Stimulated activated naive B cell treated with anti-CD40 and anti-IgM and Interleukin-4, amounts not matched to agents 10 μg/mL and 1 μg/mL and 100 μg/mL, for 72 hours (primary cell): ENCODE measurements around the gene KIF5A.
"Not testable (repeated sequence)": the region's sequence is repeated elsewhere in the genome, so short reads cannot be mapped to it uniquely, and the experiment has no call there.

Source experiments
- ATAC-seq, 2 donors: fragments of 150-1000 bp; cut with Tn5 transposase; replicated peaks; 2 replicates each; pipeline ENCODE4 v1.10.0; 2021; ENCODE audit warnings: moderate library complexity in 1 of 2
- DNase-seq: peaks from one replicate; pipeline ENCODE4 v3.0.0; 2021
- H3K27ac Mint-ChIP-seq: one replicate; pipeline ENCODE4 v1.8.0; 2022; ENCODE audit warnings: mild to moderate bottlenecking, mixed read lengths
- H3K27me3 Mint-ChIP-seq, 2 donors: one replicate each; pipeline ENCODE4 v1.8.0; 2022; ENCODE audit warnings: mixed read lengths in 2 of 2
- H3K36me3 Mint-ChIP-seq, 2 donors: one replicate each; pipeline ENCODE4 v1.8.0; 2022; ENCODE audit warnings: mixed read lengths in 2 of 2, mild to moderate bottlenecking in 1 of 2
- H3K4me1 Mint-ChIP-seq, 2 donors: one replicate each; pipeline ENCODE4 v1.8.0; 2022; ENCODE audit warnings: mixed read lengths in 2 of 2, mild to moderate bottlenecking in 1 of 2
- H3K4me3 Mint-ChIP-seq, 2 donors: one replicate each; pipeline ENCODE4 v1.8.0; 2022; ENCODE audit warnings: mild to moderate bottlenecking in 2 of 2, mixed read lengths in 2 of 2, moderate library complexity in 1 of 2
- H3K9me3 Mint-ChIP-seq, 2 donors: one replicate each; pipeline ENCODE4 v1.8.0; 2022; ENCODE audit warnings: mixed read lengths in 2 of 2, mild to moderate bottlenecking in 1 of 2

KIF5A gene

DNA sequence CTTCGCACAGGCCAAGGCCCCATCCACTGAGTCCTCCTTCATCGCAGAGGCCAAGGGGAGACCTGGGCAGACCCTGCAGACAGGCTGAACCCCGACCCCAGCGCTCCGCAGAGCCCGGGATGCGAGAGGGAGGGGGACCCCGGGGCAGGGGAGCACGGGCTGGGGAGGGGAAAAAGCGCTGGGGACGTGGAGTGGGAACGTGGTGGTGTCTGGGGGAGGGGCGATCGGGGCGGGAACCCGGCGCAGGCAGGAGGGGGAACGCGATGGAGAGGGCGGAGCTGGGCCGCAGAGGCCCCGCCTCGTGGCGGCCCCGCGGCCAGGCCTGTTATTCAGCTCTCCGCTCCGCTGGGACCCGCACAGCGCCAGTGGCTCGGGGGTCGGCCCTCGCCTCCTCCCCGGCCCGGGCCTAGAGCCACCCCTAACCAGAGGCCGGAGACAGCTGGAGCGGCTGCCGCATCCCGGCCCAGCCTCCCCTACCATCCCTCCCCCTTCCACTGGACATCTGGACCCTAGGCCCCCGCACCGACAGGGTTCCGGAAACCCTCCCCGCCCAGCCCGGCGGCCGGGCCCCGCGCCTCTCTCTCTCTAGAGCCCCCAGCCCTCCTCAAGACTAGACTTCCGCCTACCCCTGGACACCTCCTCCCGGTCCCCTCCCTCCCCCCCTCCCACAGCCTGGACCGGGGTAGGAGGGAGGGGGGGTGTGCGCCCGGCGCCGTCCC is 61.4 kb downstream of the KIF5A start, which contains the start of gene ARHGEF25:
ARHGEF25 (plus strand) TSS at position 328 of the 719 bp plus-strand sequence. CDS start 460 bp downstream, outside the sequence.
- H3K27ac Mint-ChIP-seq: peak within 1 kb of the TSS; percentile 56
- ATAC-seq (peak; percentile 28 to 38), DNase-seq (no peak)
- H3K4me3 Mint-ChIP-seq: peak within 1 kb of the TSS; percentile 76 to 81
- H3K27me3 Mint-ChIP-seq: peaks cover 61 to 65% of the 10 kb centered on the region in 2 donors
- H3K36me3 Mint-ChIP-seq: no peaks in the 10 kb centered on the region
- H3K9me3 Mint-ChIP-seq: no peaks in the 10 kb centered on the region
- H3K4me1 Mint-ChIP-seq: peaks cover 29 to 48% of the 10 kb centered on the region in 2 donors

DNA sequence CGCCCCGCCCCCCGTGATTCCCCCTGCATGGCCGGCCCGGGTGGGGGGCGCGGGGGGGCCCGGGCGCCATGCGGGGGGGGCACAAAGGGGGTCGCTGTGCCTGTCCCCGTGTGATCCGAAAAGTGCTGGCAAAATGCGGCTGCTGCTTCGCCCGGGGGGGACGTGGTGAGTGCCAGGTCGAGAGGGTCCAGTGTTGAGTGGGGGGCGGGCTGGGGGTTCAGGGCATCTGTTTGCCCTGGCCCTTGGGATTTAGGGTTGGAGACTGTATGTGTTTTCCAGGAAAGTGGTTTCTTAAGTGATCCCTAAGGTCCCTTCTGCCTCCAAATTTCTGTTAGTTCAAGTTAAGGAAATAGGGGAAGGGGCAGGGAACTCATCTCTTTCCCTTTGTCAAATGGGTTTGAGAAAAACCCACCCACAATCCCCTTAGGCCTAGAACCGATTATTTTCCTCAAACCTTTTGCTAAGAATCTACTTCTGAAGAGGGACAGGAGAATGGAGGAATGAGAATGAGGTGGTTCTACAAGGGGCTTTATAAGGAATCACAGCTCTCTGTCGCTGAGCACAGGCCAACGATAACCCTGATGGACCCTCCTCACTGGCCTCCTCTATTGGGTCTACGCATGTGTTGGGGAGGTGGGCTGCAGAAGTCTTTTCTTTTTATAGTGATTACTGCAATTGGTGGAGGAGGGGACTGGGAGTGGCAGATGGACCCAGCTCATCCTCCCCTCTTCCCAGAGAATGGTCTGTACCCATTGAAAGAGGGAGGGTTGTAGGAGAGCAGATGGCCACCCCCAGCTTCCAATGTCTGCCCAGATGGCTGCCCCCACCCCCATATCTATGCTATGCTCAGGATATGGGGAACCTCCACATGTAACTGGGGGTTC is 62.2 kb downstream of the KIF5A start:
- Mint-ChIP-seq H3K4me1 (peaks cover 29 to 48% of the 10 kb centered on the region in 2 donors), H3K27me3 (peaks cover 64 to 67% of the 10 kb centered on the region in 2 donors), H3K4me3 (peak overlapping the region in 1 of 2 donors; percentile 36), H3K9me3 (no peaks in the 10 kb centered on the region), H3K27ac (no peak overlapping the region), H3K36me3 (no peaks in the 10 kb centered on the region)
- ATAC-seq (no peak), DNase-seq (no peak)

DNA sequence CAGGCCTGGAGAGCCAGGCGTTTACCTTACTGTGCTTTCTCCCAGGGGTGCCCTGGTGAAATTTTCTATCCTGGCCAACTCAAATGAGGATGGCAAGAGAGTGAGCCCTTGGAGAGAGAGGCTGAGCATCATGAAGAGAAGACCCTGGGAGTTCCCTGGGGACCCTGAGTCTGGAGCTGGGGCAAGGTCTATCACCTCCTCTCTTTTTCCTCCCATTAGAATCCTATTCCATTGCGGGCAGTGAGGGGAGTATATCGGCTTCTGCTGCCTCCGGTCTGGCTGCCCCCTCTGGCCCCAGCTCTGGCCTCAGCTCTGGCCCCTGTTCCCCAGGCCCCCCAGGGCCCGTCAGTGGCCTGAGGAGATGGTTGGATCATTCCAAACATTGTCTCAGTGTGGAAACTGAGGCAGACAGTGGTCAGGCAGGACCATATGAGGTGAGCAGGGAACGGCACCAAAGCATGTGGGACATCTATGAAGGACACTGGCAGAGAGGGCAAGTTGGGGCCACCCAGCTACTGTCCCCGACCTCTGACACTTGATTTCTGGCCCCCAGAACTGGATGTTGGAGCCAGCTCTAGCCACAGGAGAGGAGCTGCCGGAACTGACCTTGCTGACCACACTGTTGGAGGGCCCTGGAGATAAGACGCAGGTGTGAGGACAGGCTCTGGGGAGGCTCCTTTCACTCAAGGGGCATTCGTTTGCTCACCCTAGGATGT is 63.0 kb downstream of the KIF5A start:
- H3K36me3 Mint-ChIP-seq: no peaks in the 10 kb centered on the region

DNA sequence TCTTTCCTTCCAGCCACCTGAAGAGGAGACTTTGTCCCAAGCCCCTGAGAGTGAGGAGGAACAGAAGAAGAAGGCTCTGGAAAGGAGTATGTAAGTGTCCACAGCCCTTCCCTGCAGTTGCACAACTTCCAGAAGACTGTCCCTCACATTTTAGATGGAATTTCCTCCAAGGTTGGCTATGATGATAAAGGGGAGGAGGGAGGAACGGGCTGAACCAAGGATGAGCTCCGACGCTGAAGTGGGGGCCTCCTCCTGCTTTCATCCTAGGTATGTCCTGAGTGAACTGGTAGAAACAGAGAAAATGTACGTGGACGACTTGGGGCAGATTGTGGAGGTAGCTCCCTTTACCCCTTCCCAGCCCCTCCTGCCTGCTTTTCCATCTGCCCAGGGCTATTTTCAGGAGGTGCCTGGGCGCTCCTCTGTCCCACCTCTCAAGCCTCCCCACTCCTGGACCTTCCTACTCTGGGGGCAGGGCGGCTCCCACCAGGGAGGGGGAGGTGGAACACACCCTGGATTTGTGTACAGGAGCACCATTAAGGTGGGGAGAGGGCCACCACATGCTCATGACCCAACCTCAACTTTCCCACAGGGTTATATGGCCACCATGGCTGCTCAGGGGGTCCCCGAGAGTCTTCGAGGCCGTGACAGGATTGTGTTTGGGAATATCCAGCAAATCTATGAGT is 63.7 kb downstream of the KIF5A start:
- Mint-ChIP-seq H3K4me1 (peaks cover 29 to 48% of the 10 kb centered on the region in 2 donors), H3K27ac (no peak overlapping the region), H3K27me3 (peaks cover 74 to 78% of the 10 kb centered on the region in 2 donors), H3K36me3 (no peaks in the 10 kb centered on the region), H3K4me3 (no peak overlapping the region), H3K9me3 (no peaks in the 10 kb centered on the region)
- ATAC-seq (no peak), DNase-seq (no peak)

More for the DNA sequence above, 63.0 kb downstream of the KIF5A start:
- Mint-ChIP-seq H3K9me3 (no peaks in the 10 kb centered on the region), H3K4me1 (peaks cover 29 to 48% of the 10 kb centered on the region in 2 donors), H3K27ac (no peak overlapping the region), H3K27me3 (peaks cover 72 to 75% of the 10 kb centered on the region in 2 donors), H3K4me3 (no peak overlapping the region)
- ATAC-seq (no peak), DNase-seq (no peak)

DNA sequence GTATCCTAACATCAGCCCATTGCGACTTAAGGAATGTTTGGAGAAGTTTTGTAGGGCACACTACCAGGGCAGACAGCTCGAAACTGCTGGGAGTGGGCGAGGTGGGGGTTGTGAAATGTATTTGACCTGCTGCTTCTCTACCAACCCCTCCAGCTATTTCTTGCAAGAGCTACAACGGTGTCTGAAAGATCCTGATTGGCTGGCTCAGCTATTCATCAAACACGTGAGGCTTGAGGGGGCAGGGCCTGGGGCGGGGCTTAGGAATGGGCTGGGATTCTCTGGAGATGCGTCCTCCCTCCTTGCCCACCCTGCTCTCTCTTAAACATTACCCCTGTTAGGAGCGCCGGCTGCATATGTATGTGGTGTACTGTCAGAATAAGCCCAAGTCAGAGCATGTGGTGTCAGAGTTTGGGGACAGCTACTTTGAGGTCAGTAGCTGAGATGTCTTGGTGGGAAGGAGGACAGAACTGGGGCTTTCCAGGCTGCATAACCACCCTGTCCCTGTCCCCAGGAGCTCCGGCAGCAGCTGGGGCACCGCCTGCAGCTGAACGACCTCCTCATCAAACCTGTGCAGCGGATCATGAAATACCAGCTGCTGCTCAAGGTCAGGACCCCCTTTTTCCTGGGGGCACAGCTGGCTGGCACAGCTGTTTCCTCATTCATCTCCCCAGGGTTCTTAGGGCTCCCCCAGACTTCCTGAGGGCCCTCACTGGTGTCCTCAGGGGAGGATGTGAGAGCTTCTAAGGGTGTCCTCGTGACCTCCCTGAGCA is 64.5 kb downstream of the KIF5A start:
- Mint-ChIP-seq H3K4me3 (peak overlapping the region in 1 of 2 donors; percentile 39), H3K27ac (peak overlapping the region; percentile 47), H3K36me3 (no peaks in the 10 kb centered on the region), H3K27me3 (peaks cover 73 to 78% of the 10 kb centered on the region in 2 donors), H3K9me3 (no peaks in the 10 kb centered on the region), H3K4me1 (peaks cover 32 to 55% of the 10 kb centered on the region in 2 donors)
- DNase-seq (peak; percentile 51), ATAC-seq (peak; percentile 78 to 81)

DNA sequence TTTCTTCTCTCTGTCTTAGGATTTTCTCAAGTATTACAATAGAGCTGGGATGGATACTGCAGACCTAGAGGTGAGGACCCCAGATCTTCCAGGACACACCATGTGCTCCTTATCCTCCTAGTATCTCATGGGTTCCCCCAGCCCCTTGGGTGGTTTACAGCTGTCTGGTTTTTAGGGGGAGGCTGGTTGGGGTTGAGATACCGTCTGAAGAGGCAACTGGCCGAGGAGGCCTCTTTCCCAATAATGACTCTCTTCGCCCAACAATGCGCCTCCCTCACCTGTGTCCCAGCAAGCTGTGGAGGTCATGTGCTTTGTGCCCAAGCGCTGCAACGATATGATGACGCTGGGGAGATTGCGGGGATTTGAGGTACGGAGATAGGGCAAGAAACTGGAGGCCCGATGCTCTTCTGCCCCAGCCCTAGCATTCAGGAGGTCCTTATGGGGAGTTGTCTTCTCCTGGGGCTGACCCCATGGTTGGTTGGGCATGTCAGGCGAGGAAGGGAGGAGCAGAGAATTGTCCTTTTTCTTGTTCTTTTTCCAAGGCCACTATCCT is 65.2 kb downstream of the KIF5A start:
- Mint-ChIP-seq H3K4me1 (peaks cover 32 to 59% of the 10 kb centered on the region in 2 donors), H3K27me3 (peaks cover 68 to 78% of the 10 kb centered on the region in 2 donors), H3K36me3 (no peaks in the 10 kb centered on the region), H3K9me3 (no peaks in the 10 kb centered on the region), H3K4me3 (peak overlapping the region; percentile 25 to 34), H3K27ac (peak overlapping the region; percentile 47)
- DNase-seq (no peak), ATAC-seq (peak; percentile 4 to 8)

DNA sequence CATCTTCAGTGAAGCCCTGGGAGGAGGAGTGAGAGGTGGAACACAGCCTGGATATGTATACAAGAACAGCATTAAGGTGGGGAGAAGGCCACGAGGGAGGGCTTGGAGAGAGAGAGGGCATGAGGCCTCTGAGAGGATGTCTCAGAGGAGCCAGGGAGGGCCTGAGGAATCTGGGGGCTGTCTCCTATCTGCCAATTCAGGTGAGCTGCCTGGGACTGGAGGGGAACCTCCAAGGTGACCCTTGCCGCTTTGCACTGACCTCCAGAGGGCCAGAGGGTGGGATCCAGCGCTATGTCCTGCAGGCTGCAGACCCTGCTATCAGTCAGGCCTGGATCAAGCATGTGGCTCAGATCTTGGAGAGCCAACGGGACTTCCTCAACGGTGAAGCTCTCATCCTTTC is 65.8 kb downstream of the KIF5A start:
- no peak for DNase-seq
- Mint-ChIP-seq H3K36me3 (no peaks in the 10 kb centered on the region), H3K4me1 (peaks cover 35 to 60% of the 10 kb centered on the region in 2 donors), H3K4me3 (no peak overlapping the region), H3K27me3 (peaks cover 68 to 78% of the 10 kb centered on the region in 2 donors), H3K27ac (no peak overlapping the region), H3K9me3 (no peaks in the 10 kb centered on the region)
- no peak for ATAC-seq

DNA sequence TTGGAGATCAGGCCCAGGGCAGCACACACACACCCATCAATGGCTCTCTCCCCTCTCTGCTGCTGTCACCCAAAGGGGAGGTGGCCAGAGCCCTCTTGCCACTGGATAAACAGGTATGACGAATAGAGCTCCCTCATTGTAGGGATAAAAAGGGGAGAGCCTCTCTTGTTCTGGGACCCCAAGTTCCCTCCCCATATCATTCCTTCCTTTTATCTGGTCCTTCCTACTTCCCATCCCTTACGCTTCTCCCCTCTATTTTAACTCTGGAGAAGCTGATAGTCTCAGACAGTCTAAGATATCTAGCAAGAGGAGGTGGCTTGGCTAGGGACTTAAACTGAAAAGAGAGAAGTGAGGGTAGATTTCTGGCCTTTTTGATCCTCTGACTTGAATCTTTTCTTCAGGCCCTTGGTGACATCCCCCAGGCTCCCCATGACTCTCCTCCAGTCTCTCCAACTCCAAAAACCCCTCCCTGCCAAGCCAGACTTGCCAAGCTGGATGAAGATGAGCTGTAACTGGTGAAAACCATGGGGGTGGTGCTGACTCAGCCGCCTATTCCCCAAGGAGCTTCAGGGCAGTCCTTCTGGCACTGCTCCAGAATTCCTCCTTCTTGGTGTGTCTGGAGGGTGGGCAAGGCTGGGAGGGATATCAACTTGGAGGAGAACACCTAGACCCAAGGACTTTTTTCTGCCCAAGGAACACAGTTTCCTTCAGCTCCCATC is 66.7 kb downstream of the KIF5A start:
- no peaks in the 10 kb centered on the region for H3K9me3 Mint-ChIP-seq
- peaks cover 40 to 63% of the 10 kb centered on the region in 2 donors for H3K4me1 Mint-ChIP-seq
- ATAC-seq (no peak), DNase-seq (no peak)
- H3K27me3 Mint-ChIP-seq: peaks cover 72 to 81% of the 10 kb centered on the region in 2 donors
- no peak overlapping the region for H3K4me3 Mint-ChIP-seq
- no peak overlapping the region for H3K27ac Mint-ChIP-seq
- no peaks in the 10 kb centered on the region for H3K36me3 Mint-ChIP-seq

DNA sequence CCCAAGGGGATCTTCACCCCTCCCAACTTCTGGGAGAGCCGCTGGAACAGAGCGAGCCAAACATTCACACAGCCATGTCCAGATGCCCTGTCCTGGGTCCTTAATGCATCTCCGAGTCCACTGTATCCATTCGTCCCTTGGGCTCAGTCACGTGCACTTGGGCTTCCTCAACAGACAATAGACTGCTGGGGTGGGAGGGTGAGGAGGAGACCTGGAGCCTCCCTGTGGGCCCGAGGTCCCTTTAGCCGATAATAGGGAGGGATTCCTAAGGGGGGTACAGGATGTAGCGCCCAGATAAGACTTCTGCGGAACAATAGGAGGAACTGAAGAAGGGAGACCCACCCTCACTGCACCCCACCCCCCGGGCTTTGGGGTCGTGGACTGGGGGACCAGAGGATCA is 68.1 kb downstream of the KIF5A start:
- DNase-seq (no peak), ATAC-seq (no peak)
- Mint-ChIP-seq H3K9me3 (no peaks in the 10 kb centered on the region), H3K4me1 (peaks cover 48 to 68% of the 10 kb centered on the region in 2 donors), H3K27me3 (peaks cover 79 to 86% of the 10 kb centered on the region in 2 donors), H3K4me3 (no peak overlapping the region), H3K27ac (no peak overlapping the region), H3K36me3 (no peaks in the 10 kb centered on the region)

DNA sequence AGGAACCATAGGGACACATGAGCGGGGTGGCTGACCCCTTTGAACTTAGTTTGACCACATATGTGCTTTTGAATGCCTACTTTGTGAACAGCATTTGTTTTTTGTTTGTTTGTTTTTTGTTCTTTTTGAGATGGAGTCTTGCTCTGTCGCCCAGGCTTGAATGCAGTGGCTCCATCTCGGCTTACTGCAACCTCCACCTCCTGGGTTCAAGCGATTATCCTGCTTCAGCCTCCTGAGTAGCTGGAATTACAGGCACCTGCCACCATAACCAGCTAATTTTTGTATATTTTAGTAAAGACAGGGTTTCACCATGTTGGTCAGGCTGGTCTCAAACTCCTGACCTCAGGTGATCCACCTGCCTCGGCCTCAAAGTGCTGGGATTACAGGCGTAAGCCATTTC is 68.6 kb downstream of the KIF5A start:
- H3K36me3 Mint-ChIP-seq, H3K9me3 Mint-ChIP-seq, ATAC-seq, H3K4me3 Mint-ChIP-seq, DNase-seq, H3K27ac Mint-ChIP-seq: not testable (repeated sequence)
- Mint-ChIP-seq H3K4me1 (peaks cover 44 to 63% of the 10 kb centered on the region in 2 donors), H3K27me3 (peaks cover 81 to 86% of the 10 kb centered on the region in 2 donors)

DNA sequence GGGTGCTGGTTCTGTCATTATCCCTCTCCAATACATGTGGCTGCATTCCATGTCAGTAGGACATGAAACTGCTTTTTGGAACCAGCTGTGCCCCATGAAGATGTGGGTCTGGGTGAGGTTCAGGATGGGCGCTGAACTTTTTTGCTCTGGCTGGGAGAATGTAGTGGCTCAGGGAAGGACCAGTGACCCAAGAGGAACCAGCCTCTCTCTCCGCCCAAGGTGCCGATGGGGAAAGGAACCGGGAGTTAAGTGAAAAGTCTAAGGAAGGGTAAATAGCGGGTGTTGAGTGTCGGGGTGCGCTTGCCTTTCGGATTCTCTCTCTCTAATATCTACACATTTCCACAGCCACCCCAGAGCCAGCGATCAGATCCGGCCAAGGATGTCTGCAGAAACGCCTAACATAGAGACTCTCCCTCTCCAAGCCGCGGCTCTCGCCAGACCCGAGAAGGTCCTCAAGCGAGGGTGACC is 69.2 kb downstream of the KIF5A start:
- ATAC-seq (no peak), DNase-seq (no peak)
- Mint-ChIP-seq H3K9me3 (no peaks in the 10 kb centered on the region), H3K27me3 (peaks cover 83 to 91% of the 10 kb centered on the region in 2 donors), H3K4me3 (peak overlapping the region; percentile 43 to 62), H3K27ac (no peak overlapping the region), H3K4me1 (peaks cover 43 to 58% of the 10 kb centered on the region in 2 donors), H3K36me3 (no peaks in the 10 kb centered on the region)
